HEK293T (cell line): ENCODE measurements around the gene COL4A6.

Experiments
- CTCF ChIA-PET: fragments of 350-600 bp; formaldehyde crosslinking; extraction: SDS; loops from one replicate; lab custom pipeline; 2021; ENCODE audit warnings: antibody characterized with exemption, inconsistent platforms; lab: Yijun Ruan, JAX
- POLR2A ChIA-PET: fragments of 350-600 bp; formaldehyde crosslinking; extraction: SDS; loops from one replicate; lab custom pipeline; 2020; ENCODE audit warnings: antibody characterized with exemption, inconsistent platforms; lab: Yijun Ruan, JAX
- DNase-seq: peaks from one replicate; pipeline ENCODE4 v3.0.0; 2012; ENCODE audit warnings: mixed read lengths; ENCODE audit errors: extremely low spot score
- ARNT ChIP-seq: fragments of 450-650 bp; IDR thresholded peaks from 2 replicates; pipeline ENCODE4 v1.6.1; 2017; ENCODE audit warnings: mild to moderate bottlenecking
- BHLHE40 ChIP-seq: fragments of 450-650 bp; IDR thresholded peaks from 2 replicates; pipeline ENCODE4 v1.6.1; 2016; ENCODE audit warnings: mild to moderate bottlenecking, moderate library complexity, borderline replicate concordance
- CTBP1 ChIP-seq: fragments of 450-650 bp; IDR thresholded peaks from 2 replicates; pipeline ENCODE4 v1.6.1; 2016; ENCODE audit warnings: borderline replicate concordance
- ELF4 ChIP-seq: fragments of 450-650 bp; IDR thresholded peaks from 2 replicates; pipeline ENCODE4 v1.6.1; 2017; ENCODE audit warnings: antibody characterized with exemption
- FOXA1 ChIP-seq: fragments of 450-650 bp; IDR thresholded peaks from 2 replicates; pipeline ENCODE4 v1.6.1; 2016; ENCODE audit warnings: mild to moderate bottlenecking
- FOXK2 ChIP-seq: fragments of 450-650 bp; IDR thresholded peaks from 2 replicates; pipeline ENCODE4 v1.6.1; 2016; ENCODE audit warnings: mild to moderate bottlenecking
- FOXM1 ChIP-seq: fragments of 450-650 bp; IDR thresholded peaks from 2 replicates; pipeline ENCODE4 v1.6.1; 2017; ENCODE audit warnings: mild to moderate bottlenecking, borderline replicate concordance
- HDGF ChIP-seq: fragments of 450-650 bp; IDR thresholded peaks from 2 replicates; pipeline ENCODE4 v1.6.1; 2017; ENCODE audit warnings: antibody characterized with exemption, borderline replicate concordance
- L3MBTL2 ChIP-seq: fragments of 450-650 bp; conservative IDR thresholded peaks from 2 replicates; pipeline ENCODE4 v1.6.1; 2016; ENCODE audit warnings: mild to moderate bottlenecking
- LEF1 ChIP-seq: fragments of 450-650 bp; IDR thresholded peaks from 2 replicates; pipeline ENCODE4 v1.6.1; 2017; ENCODE audit warnings: mild to moderate bottlenecking, borderline replicate concordance
- NFRKB ChIP-seq: fragments of 450-650 bp; IDR thresholded peaks from 2 replicates; pipeline ENCODE4 v1.6.1; 2016; ENCODE audit warnings: mild to moderate bottlenecking, moderate library complexity
- PKNOX1 ChIP-seq: fragments of 450-650 bp; IDR thresholded peaks from 2 replicates; pipeline ENCODE4 v1.6.1; 2016
- SP1 ChIP-seq: fragments of 450-650 bp; IDR thresholded peaks from 2 replicates; pipeline ENCODE4 v1.6.1; 2017
- SUZ12 ChIP-seq: fragments of 450-650 bp; IDR thresholded peaks from 2 replicates; pipeline ENCODE4 v1.6.1; 2016; ENCODE audit warnings: mild to moderate bottlenecking
- TARDBP ChIP-seq: fragments of 450-650 bp; IDR thresholded peaks from 2 replicates; pipeline ENCODE4 v1.6.1; 2016
- ZNF384 ChIP-seq: fragments of 450-650 bp; IDR thresholded peaks from 2 replicates; pipeline ENCODE4 v1.6.1; 2016

COL4A6 gene

GRCh38 chrX:108177351-108178142, 260.7 kb downstream of the COL4A6 start:
- CTCF ChIA-PET = interaction anchor here (0.7 to 1.0 kb wide), 3 partner anchors 11 to 39 kb away, joined by 3 to 4 read pairs (median 3); no protein-coding TSS in a partner anchor
- TF ChIP-seq HDGF = no peak
- TF ChIP-seq ELF4 = no peak
- TF ChIP-seq CTBP1 = no peak
- TF ChIP-seq SP1 = no peak
- no peak for TF ChIP-seq L3MBTL2
- no peak for DNase-seq
- POLR2A ChIA-PET = interaction anchor here (1.0 kb wide), 1 partner anchor 12 kb away, joined by 3 read pairs; no protein-coding TSS in a partner anchor

- POLR2A ChIA-PET = no interaction called here
Observed at GRCh38 chrX:108173874-108174273, 264.3 kb downstream of the COL4A6 start.

GRCh38 chrX:108171671-108172070, 266.6 kb downstream of the COL4A6 start:
- CTCF ChIA-PET = no interaction called here
- no peak for TF ChIP-seq CTBP1
- no peak for TF ChIP-seq SUZ12
- TF ChIP-seq SP1 = no peak
- no peak for DNase-seq
- POLR2A ChIA-PET = no interaction called here

More at GRCh38 chrX:108173874-108174273, 264.3 kb downstream of the COL4A6 start:
- no peak for DNase-seq
- TF ChIP-seq TARDBP (no peak), NFRKB (no peak), LEF1 (no peak)
- CTCF ChIA-PET = interaction anchor here (1.0 to 1.4 kb wide), 2 partner anchors 8 to 26 kb away, joined by 4 read pairs; no protein-coding TSS in a partner anchor

- no peak for DNase-seq
- CTCF ChIA-PET = no interaction called here
- POLR2A ChIA-PET = no interaction called here
- TF ChIP-seq NFRKB (no peak), ARNT (no peak)
Observed at GRCh38 chrX:108169768-108170167, 268.5 kb downstream of the COL4A6 start.

- DNase-seq = no peak
- ChIA-PET CTCF (no interaction called here), POLR2A (no interaction called here)
- TF ChIP-seq FOXM1 (no peak), PKNOX1 (no peak), L3MBTL2 (no peak), ZNF384 (no peak), ARNT (no peak), FOXK2 (no peak), CTBP1 (no peak), FOXA1 (no peak), ELF4 (no peak), TARDBP (no peak), BHLHE40 (no peak), LEF1 (no peak), SP1 (no peak), SUZ12 (no peak), HDGF (no peak), NFRKB (no peak)
Observed at GRCh38 chrX:108168961-108169740, 269.1 kb downstream of the COL4A6 start.

GRCh38 chrX:108167211-108167872, 270.9 kb downstream of the COL4A6 start:
- ChIA-PET POLR2A (no interaction called here), CTCF (interaction anchor here (0.7 to 1.4 kb wide), 2 partner anchors 10 to 1221 kb away, joined by 4 read pairs; no protein-coding TSS in a partner anchor)
- TF ChIP-seq PKNOX1 = peak; percentile 85
- no peak for TF ChIP-seq LEF1
- no peak for DNase-seq
